HG03196 (cell line): ENCODE data around the gene STEAP1B.
"Not testable (repeated sequence)": the region's sequence is repeated elsewhere in the genome, so short reads cannot be mapped to it uniquely, and the experiment has no call there.

Experiments
- ATAC-seq: cut with Tn5 transposase; IDR thresholded peaks from one replicate; pipeline ENCODE4 v1.9.1; 2021; ENCODE audit not compliant: unreplicated experiment

The STEAP1B gene

GRCh38 chr7:22433710-22434460 lies 66.1 kb downstream of the STEAP1B start:
- no peak for ATAC-seq

GRCh38 chr7:22433165-22433700 lies 66.8 kb downstream of the STEAP1B start:
- not testable (repeated sequence) for ATAC-seq

GRCh38 chr7:22432203-22432718 lies 67.7 kb downstream of the STEAP1B start:
- no peak for ATAC-seq

GRCh38 chr7:22430457-22430856 lies 69.5 kb downstream of the STEAP1B start:
- no peak for ATAC-seq

- no peak for ATAC-seq
Observed at GRCh38 chr7:22429386-22429785, 70.6 kb downstream of the STEAP1B start.

GRCh38 chr7:22427855-22428254 lies 72.1 kb downstream of the STEAP1B start:
- ATAC-seq = no peak

GRCh38 chr7:22427104-22427503 lies 72.9 kb downstream of the STEAP1B start:
- ATAC-seq = no peak

GRCh38 chr7:22426463-22427094 lies 73.4 kb downstream of the STEAP1B start:
- ATAC-seq = no peak

GRCh38 chr7:22425361-22425760 lies 74.6 kb downstream of the STEAP1B start:
- no peak for ATAC-seq

- no peak for ATAC-seq
Observed at GRCh38 chr7:22422831-22423615, 77.0 kb downstream of the STEAP1B start.

GRCh38 chr7:22420973-22421635 lies 78.9 kb downstream of the STEAP1B start:
- no peak for ATAC-seq

GRCh38 chr7:22420008-22420407 lies 80.0 kb downstream of the STEAP1B start:
- no peak for ATAC-seq

- no peak for ATAC-seq
Observed at GRCh38 chr7:22419488-22419887, 80.5 kb downstream of the STEAP1B start.

GRCh38 chr7:22418251-22419046 lies 81.5 kb downstream of the STEAP1B start:
- ATAC-seq = no peak

- no peak for ATAC-seq
Observed at GRCh38 chr7:22417841-22418240, 82.1 kb downstream of the STEAP1B start.

GRCh38 chr7:22417349-22417748 lies 82.6 kb downstream of the STEAP1B start:
- ATAC-seq = no peak

GRCh38 chr7:22414424-22414823 lies 85.6 kb downstream of the STEAP1B start:
- ATAC-seq = no peak

- no peak for ATAC-seq
Observed at GRCh38 chr7:22413211-22413610, 86.8 kb downstream of the STEAP1B start.

GRCh38 chr7:22411977-22412693 lies 87.9 kb downstream of the STEAP1B start:
- no peak for ATAC-seq
